GM15510 (cell line): ENCODE data around the gene CKAP2L.

Experiments used
- POLR2A ChIP-seq: IDR thresholded peaks from 3 replicates; pipeline ENCODE4 v1.6.1; 2011; ENCODE audit warnings: borderline replicate concordance; ENCODE audit not compliant: insufficient read length; ENCODE audit errors: extremely low read depth

The CKAP2L gene

GRCh38 chr2:112688086-112688880 is 76.1 kb downstream of the CKAP2L start:
- no peak for TF ChIP-seq POLR2A

- TF ChIP-seq POLR2A = no peak
Observed at GRCh38 chr2:112687522-112687921, 76.9 kb downstream of the CKAP2L start.
